Left ventricle myocardium inferior (tissue), 1 donor: Measurements from ENCODE around the gene GAB2. TPM values are rescaled to one million over a fixed set of nuclear protein-coding genes. Genes with fewer than 3 reads are reported as not detected.

ENCODE experiments used
- DNase-seq: peaks from one replicate; pipeline ENCODE4 v3.0.0-alpha.2; 2020
- H3K27ac ChIP-seq: fragments of 200-600 bp; replicated peaks from 2 replicates; pipeline ENCODE4 v1.8.0; 2021
- H3K27me3 ChIP-seq: fragments of 200-600 bp; 2 replicates; pipeline ENCODE4 v1.8.0; 2021; ENCODE audit warnings: low read depth
- H3K36me3 ChIP-seq: fragments of 200-600 bp; 2 replicates; pipeline ENCODE4 v1.8.0; 2021
- H3K4me1 ChIP-seq: fragments of 200-600 bp; 2 replicates; pipeline ENCODE4 v1.8.0; 2021
- H3K4me3 ChIP-seq: fragments of 200-600 bp; 2 replicates; pipeline ENCODE4 v1.8.0; 2021; ENCODE audit warnings: mild to moderate bottlenecking, moderate library complexity
- H3K9me3 ChIP-seq: fragments of 200-600 bp; replicated peaks from 2 replicates; pipeline ENCODE4 v1.8.0; 2021
- CTCF ChIP-seq: fragments of 200-600 bp; IDR thresholded peaks from 2 replicates; pipeline ENCODE4 v1.8.0; 2021; ENCODE audit warnings: antibody characterized with exemption, mild to moderate bottlenecking, borderline replicate concordance
- intact Hi-C: fragments of 100-400 bp; cut with micrococcal nuclease; formaldehyde crosslinking; loops from one replicate; pipeline ENCODE4 v1.11.0; 2022
- total RNA-seq: library from RNA; stranded (reverse); fragmentation: NEBNext Ultra II Directional; extraction: Animal tissue kit (Norgen Biotek cat#: 25700); gene quantifications from one replicate; pipeline ENCODE4 v1.2.1, GENCODE V29; 2021
- donor health status: DM: no; HTN: yes; CAD: no; lungs with severe emphysema.

Gene GAB2
- total RNA-seq, 1 donor from 2014 or later: 27.4 TPM

DNA sequence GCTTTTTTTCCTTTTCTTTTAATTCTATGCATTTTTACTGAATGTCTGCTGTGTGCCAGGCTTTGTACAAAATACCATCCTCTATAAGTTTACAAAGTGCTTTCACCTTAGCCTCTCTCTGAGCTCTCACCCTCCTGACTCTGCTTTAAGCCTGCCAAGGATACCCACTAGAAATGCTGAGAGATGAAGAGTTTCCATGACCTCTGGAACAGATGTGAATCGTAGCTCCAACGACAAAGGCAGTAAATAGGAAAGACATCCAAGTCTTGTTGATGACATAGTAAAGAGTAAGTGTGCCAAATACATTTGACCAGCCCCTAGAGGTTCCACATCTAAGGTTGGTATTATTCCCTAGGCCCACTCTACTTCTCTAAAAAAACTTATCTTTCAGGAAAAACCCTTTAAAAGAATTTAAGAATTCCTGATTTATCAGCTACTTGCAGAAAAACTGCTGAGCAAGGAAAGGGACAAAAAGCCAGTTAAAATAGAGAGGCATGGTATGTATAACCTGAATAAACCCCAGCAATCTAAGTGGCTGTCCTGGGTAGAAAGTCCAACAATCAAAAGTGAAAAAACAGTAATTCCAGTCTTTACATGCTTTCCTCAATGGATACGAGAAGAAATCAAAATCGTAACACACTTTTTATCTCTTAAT lies 45.4 kb downstream of the GAB2 start:
- Histone ChIP-seq H3K9me3 (peaks cover 6% of the 10 kb centered on the region), H3K36me3 (no peaks in the 10 kb centered on the region), H3K27ac (peak overlapping the region; percentile 70), H3K4me3 (no peak overlapping the region), H3K4me1 (peaks cover 43% of the 10 kb centered on the region), H3K27me3 (no peaks in the 10 kb centered on the region)
- intact Hi-C loops: no loop called here
- no peak for DNase-seq
- no peak for TF ChIP-seq CTCF

GRCh38 chr11:78371221-78371891 lies 46.3 kb downstream of the GAB2 start:
- no peaks in the 10 kb centered on the region for H3K36me3 ChIP-seq
- peaks cover 43% of the 10 kb centered on the region for H3K4me1 ChIP-seq
- no peak for TF ChIP-seq CTCF
- no peaks in the 10 kb centered on the region for H3K27me3 ChIP-seq
- H3K27ac ChIP-seq: peak overlapping the region; percentile 70
- no peak overlapping the region for H3K4me3 ChIP-seq
- no peak for DNase-seq
- intact Hi-C loops: no loop called here
- no peaks in the 10 kb centered on the region for H3K9me3 ChIP-seq

GRCh38 chr11:78370406-78371172 lies 47.0 kb downstream of the GAB2 start:
- no peaks in the 10 kb centered on the region for H3K9me3 ChIP-seq
- DNase-seq: no peak
- TF ChIP-seq CTCF: no peak
- H3K4me1 ChIP-seq: peaks cover 42% of the 10 kb centered on the region
- H3K27ac ChIP-seq: peak overlapping the region; percentile 70
- no peak overlapping the region for H3K4me3 ChIP-seq
- intact Hi-C loops: no loop called here
- H3K27me3 ChIP-seq: no peaks in the 10 kb centered on the region
- no peaks in the 10 kb centered on the region for H3K36me3 ChIP-seq

DNA sequence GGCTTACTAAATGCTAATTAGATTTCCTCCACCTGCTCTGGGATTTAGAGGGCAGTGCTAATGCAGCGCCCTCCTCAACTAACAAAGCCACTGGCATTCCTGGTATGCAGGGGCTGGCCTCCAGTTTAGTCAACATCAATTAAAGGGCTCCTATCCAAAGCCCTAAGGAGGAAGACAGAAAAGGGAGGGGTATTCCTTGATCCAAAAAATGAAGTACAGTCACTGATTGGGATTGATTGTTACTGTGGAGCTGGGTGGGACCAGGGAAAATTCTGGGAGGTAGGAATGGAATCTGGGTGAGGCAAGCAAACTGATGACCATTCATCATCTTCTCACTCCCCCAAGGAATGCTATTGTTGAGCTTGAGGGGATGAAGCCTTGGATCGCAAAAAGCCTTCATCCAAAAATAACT lies 52.2 kb downstream of the GAB2 start:
- Histone ChIP-seq H3K27ac (peak overlapping the region; percentile 74), H3K36me3 (no peaks in the 10 kb centered on the region), H3K4me3 (no peak overlapping the region), H3K9me3 (no peaks in the 10 kb centered on the region), H3K27me3 (no peaks in the 10 kb centered on the region), H3K4me1 (peaks cover 28% of the 10 kb centered on the region)
- no peak for TF ChIP-seq CTCF
- DNase-seq: no peak
- intact Hi-C loops: no loop called here

DNA sequence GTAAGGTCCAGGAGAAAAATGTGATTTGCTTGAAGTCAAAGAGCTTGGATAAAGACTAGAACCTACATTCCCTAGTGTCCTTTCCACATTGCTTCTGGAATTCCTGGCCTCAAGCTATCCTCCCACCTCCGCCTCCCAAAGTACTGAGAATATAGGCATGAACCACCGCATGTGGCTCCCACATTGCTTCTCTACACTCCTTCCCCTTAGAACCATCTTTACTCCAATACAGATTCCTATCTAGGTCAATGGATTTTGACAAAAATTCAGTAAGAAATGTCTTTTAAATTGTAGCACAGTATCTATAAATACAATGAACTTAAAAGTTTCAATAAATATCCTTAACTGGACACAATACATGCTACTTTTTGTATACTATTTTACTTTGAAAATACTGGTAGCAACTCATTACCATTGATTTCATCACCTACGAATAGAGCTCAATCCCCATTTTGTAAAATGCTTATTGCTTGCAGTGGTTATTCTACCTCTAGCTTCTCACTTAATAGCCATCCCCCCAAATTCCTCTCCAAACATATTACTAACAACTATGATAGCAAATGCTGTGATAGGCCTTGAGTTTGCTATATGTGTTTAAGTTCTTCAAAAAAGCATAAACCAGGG lies 53.4 kb downstream of the GAB2 start:
- Histone ChIP-seq H3K4me1 (peaks cover 26% of the 10 kb centered on the region), H3K36me3 (no peaks in the 10 kb centered on the region), H3K27ac (peak overlapping the region; percentile 74), H3K9me3 (no peaks in the 10 kb centered on the region), H3K27me3 (no peaks in the 10 kb centered on the region), H3K4me3 (no peak overlapping the region)
- TF ChIP-seq CTCF: no peak
- no peak for DNase-seq
- intact Hi-C loops: no loop called here
